HepG2 (cell line): Measurements from ENCODE around the gene CLEC3B. TPM values are rescaled to one million over a fixed set of nuclear protein-coding genes. Genes with fewer than 3 reads are reported as not detected.

Experiments used
- ATAC-seq: fragments of 200-7000 bp; cut with Tn5 transposase; 3 replicates; pipeline ENCODE4 v1.9.1; 2020; ENCODE audit warnings: mild to moderate bottlenecking, moderate library complexity
- BruUV-seq: library from RNA; stranded (reverse); fragments of 400-500 nt; replicated peaks from 2 replicates; lab custom pipeline; 2021; lab: Mats Ljungman, UMichigan
- CTCF ChIA-PET: fragments of 300-600 bp; formaldehyde crosslinking; extraction: SDS; loops from one replicate; lab custom pipeline; 2021; ENCODE audit warnings: low total read pairs, inconsistent platforms, low intra/inter-chr PET ratio; lab: Yijun Ruan, JAX
- POLR2A ChIA-PET: fragments of 350-600 bp; sonication (Branson Sonifier 250); formaldehyde crosslinking; loops from one replicate; lab custom pipeline; 2020; ENCODE audit warnings: antibody characterized with exemption, inconsistent platforms; lab: Yijun Ruan, JAX
- DNase-seq: peaks from one replicate; pipeline ENCODE4 v3.0.0-alpha.2; 2015; ENCODE audit warnings: low spot score
- FAIRE-seq: peaks from 3 replicates; lab custom pipeline; 2011; peaks lifted over from hg19 to GRCh38; lab: Jason Lieb, UNC
- H2AFZ ChIP-seq: one replicate; pipeline ENCODE4 v1.6.1; 2011; ENCODE audit warnings: low read length, inconsistent platforms
- H3K27ac ChIP-seq: fragments of 300-600 bp; 3 replicates; pipeline ENCODE4 v1.8.0; 2011; ENCODE audit warnings: mixed run types, mild to moderate bottlenecking, mixed read lengths, low read length, inconsistent platforms; ENCODE audit not compliant: insufficient read depth; ENCODE audit errors: extremely low read length
- H3K27me3 ChIP-seq, 2 experiments: fragments of 200-600 bp in 1 of 2; 2 replicates in 1 of 2; 3 replicates in 1 of 2; pipeline versions ENCODE4 v1.6.0 to v1.8.0; 2011; ENCODE audit warnings: low read length in 2 of 2, mild to moderate bottlenecking in 2 of 2, moderate library complexity in 2 of 2, inconsistent platforms in 1 of 2; ENCODE audit not compliant: insufficient read depth in 2 of 2, control insufficient read depth in 1 of 2
- H3K36me3 ChIP-seq, 2 experiments: fragments of 200-600 bp in 1 of 2; replicated peaks in 1 of 2; 2 replicates in 1 of 2; 3 replicates in 1 of 2; pipeline versions ENCODE4 v1.5.1 to v1.8.0; 2011; ENCODE audit warnings: low read length in 2 of 2, inconsistent platforms in 1 of 2; ENCODE audit not compliant: insufficient read depth in 2 of 2, control insufficient read depth in 1 of 2
- H3K4me1 ChIP-seq: 2 replicates; pipeline ENCODE4 v1.5.1; 2012; ENCODE audit warnings: low read length, inconsistent platforms; ENCODE audit not compliant: insufficient read depth
- H3K4me2 ChIP-seq: 2 replicates; pipeline ENCODE4 v1.6.0; 2011; ENCODE audit warnings: low read depth, low read length, inconsistent platforms
- H3K4me3 ChIP-seq, 3 experiments: fragments of 200-600 bp in 1 of 3; sonication (generic), shearing (Covaris generic) in 1 of 3; replicated peaks in 1 of 3; 2 replicates each; pipeline ENCODE4 v1.5.1; 2011 to 2016; ENCODE audit warnings: low read length in 3 of 3, inconsistent platforms in 2 of 3, low read depth in 2 of 3, mild to moderate bottlenecking in 2 of 3, control low read depth in 1 of 3, mixed read lengths in 1 of 3; ENCODE audit not compliant: insufficient read depth in 1 of 3
- H3K79me2 ChIP-seq: one replicate; pipeline ENCODE4 v1.6.1; 2011; ENCODE audit warnings: low read length, inconsistent platforms; ENCODE audit not compliant: insufficient read depth
- H3K9ac ChIP-seq: 2 replicates; pipeline ENCODE4 v1.6.0; 2011; ENCODE audit warnings: mild to moderate bottlenecking, low read depth, low read length, inconsistent platforms; ENCODE audit not compliant: insufficient read depth
- H3K9me3 ChIP-seq: 2 replicates; pipeline ENCODE4 v1.5.1; 2012; ENCODE audit warnings: mild to moderate bottlenecking, low read length
- H4K20me1 ChIP-seq: 2 replicates; pipeline ENCODE4 v1.6.0; 2011; ENCODE audit warnings: inconsistent platforms, mild to moderate bottlenecking, low read length, moderate library complexity; ENCODE audit not compliant: insufficient read depth
- ARID2 ChIP-seq: sonication (generic); formaldehyde crosslinking; IDR thresholded peaks from 2 replicates; pipeline ENCODE4 v1.8.1; 2022; ENCODE audit warnings: mild to moderate bottlenecking, missing genetic modification reagents, borderline replicate concordance
- DPF2 ChIP-seq: sonication (generic); formaldehyde crosslinking; IDR thresholded peaks from 2 replicates; pipeline ENCODE4 v1.4.0; 2020; ENCODE audit warnings: mild to moderate bottlenecking, low read depth, missing genetic modification reagents, borderline replicate concordance
- GTF2F1 ChIP-seq: fragments of 150-350 bp; IDR thresholded peaks from 2 replicates; pipeline ENCODE4 v1.6.1; 2014; ENCODE audit warnings: low read length
- ZSCAN29 ChIP-seq: sonication (generic); formaldehyde crosslinking; conservative IDR thresholded peaks from 2 replicates; pipeline ENCODE4 v1.4.0; 2020; ENCODE audit warnings: mild to moderate bottlenecking, missing genetic modification reagents
- WGBS: methylation state at CpG from one replicate; pipeline ENCODE4 v1.1.6; 2017; ENCODE audit warnings: low lambda C conversion rate; 5-methylcytosine and 5-hydroxymethylcytosine counted together
- in situ Hi-C: cut with HindIII; loops from 2 replicates; pipeline ENCODE4 v1.10.0; 2017; ENCODE audit warnings: low pct_unique_long_range_greater_than_20kb; ENCODE audit not compliant: extremely low pct_ligation_motif_present
- intact Hi-C: fragments of 100-400 bp; cut with micrococcal nuclease; formaldehyde crosslinking; loops from one replicate; pipeline ENCODE4 v1.10.0; 2022; ENCODE audit not compliant: unreplicated experiment
- polyA plus RNA-seq, 8 experiments: library from polyadenylated mRNA; depleted of rRNA in 3 of 8; stranded (reverse) in 7 of 8; unstranded in 1 of 8; fragments of >200 nt; fragmentation: Illumina TruSeq in 4 of 8; extraction: Trizol in 4 of 8; gene quantifications; 2 replicates each; pipeline versions ENCODE4 v1.2.1 to v1.2.3, GENCODE V29; 2011 to 2016; ENCODE audit warnings: low read depth in 4 of 8, missing spikeins in 1 of 8, mixed read lengths in 1 of 8; ENCODE audit not compliant: insufficient read depth in 1 of 8
- total RNA-seq, 5 experiments: library from RNA; depleted of rRNA; stranded (reverse); fragments of >200 nt; fragmentation: Illumina TruSeq; extraction: Trizol; gene quantifications; 2 replicates each; pipeline ENCODE4 v1.2.3, GENCODE V29; 2016; ENCODE audit warnings: low read depth in 1 of 5
- TF ChIP-seq, protein P1 (sequence below): sonication (generic); formaldehyde crosslinking; IDR thresholded peaks from 2 replicates; pipeline ENCODE4 v1.5.0; 2020; ENCODE audit warnings: mild to moderate bottlenecking, missing genetic modification reagents, borderline replicate concordance
- TF ChIP-seq, protein P2 (sequence below): sonication (generic); formaldehyde crosslinking; IDR thresholded peaks from 2 replicates; pipeline ENCODE4 v1.4.0; 2020; ENCODE audit warnings: missing genetic modification reagents, borderline replicate concordance
- TF ChIP-seq, protein P3 (sequence below): IDR thresholded peaks from 2 replicates; pipeline ENCODE4 v1.6.1; 2016; ENCODE audit warnings: low read depth, borderline replicate concordance

CLEC3B gene
- total and polyA plus RNA-seq, 2 of the 13 experiments (the other 11 are each of a cell fraction or from before 2014, with no cell fraction given): 0.07 TPM; not detected in 1

- TF ChIP-seq, protein P1, sequence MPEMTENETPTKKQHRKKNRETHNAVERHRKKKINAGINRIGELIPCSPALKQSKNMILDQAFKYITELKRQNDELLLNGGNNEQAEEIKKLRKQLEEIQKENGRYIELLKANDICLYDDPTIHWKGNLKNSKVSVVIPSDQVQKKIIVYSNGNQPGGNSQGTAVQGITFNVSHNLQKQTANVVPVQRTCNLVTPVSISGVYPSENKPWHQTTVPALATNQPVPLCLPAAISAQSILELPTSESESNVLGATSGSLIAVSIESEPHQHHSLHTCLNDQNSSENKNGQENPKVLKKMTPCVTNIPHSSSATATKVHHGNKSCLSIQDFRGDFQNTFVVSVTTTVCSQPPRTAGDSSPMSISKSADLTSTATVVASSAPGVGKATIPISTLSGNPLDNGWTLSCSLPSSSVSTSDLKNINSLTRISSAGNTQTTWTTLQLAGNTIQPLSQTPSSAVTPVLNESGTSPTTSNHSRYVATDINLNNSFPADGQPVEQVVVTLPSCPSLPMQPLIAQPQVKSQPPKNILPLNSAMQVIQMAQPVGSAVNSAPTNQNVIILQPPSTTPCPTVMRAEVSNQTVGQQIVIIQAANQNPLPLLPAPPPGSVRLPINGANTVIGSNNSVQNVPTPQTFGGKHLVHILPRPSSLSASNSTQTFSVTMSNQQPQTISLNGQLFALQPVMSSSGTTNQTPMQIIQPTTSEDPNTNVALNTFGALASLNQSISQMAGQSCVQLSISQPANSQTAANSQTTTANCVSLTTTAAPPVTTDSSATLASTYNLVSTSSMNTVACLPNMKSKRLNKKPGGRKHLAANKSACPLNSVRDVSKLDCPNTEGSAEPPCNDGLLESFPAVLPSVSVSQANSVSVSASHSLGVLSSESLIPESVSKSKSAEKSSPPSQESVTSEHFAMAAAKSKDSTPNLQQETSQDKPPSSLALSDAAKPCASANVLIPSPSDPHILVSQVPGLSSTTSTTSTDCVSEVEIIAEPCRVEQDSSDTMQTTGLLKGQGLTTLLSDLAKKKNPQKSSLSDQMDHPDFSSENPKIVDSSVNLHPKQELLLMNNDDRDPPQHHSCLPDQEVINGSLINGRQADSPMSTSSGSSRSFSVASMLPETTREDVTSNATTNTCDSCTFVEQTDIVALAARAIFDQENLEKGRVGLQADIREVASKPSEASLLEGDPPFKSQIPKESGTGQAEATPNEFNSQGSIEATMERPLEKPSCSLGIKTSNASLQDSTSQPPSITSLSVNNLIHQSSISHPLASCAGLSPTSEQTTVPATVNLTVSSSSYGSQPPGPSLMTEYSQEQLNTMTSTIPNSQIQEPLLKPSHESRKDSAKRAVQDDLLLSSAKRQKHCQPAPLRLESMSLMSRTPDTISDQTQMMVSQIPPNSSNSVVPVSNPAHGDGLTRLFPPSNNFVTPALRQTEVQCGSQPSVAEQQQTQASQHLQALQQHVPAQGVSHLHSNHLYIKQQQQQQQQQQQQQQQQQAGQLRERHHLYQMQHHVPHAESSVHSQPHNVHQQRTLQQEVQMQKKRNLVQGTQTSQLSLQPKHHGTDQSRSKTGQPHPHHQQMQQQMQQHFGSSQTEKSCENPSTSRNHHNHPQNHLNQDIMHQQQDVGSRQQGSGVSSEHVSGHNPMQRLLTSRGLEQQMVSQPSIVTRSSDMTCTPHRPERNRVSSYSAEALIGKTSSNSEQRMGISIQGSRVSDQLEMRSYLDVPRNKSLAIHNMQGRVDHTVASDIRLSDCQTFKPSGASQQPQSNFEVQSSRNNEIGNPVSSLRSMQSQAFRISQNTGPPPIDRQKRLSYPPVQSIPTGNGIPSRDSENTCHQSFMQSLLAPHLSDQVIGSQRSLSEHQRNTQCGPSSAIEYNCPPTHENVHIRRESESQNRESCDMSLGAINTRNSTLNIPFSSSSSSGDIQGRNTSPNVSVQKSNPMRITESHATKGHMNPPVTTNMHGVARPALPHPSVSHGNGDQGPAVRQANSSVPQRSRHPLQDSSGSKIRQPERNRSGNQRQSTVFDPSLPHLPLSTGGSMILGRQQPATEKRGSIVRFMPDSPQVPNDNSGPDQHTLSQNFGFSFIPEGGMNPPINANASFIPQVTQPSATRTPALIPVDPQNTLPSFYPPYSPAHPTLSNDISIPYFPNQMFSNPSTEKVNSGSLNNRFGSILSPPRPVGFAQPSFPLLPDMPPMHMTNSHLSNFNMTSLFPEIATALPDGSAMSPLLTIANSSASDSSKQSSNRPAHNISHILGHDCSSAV (CRISPR knock-in tag): no peak
Observed at GRCh38 chr3:45003406-45003805, 22.7 kb upstream of the CLEC3B start (continued).

GRCh38 chr3:45003859-45004258, 22.2 kb upstream of the CLEC3B start:
- Histone ChIP-seq H3K36me3 (peaks cover 29 to 76% of the 10 kb centered on the region in 2 experiments), H3K4me3 (no peak overlapping the region), H2AFZ (no peak overlapping the region), H3K9me3 (no peaks in the 10 kb centered on the region), H3K4me1 (peaks cover 12% of the 10 kb centered on the region)
- CTCF ChIA-PET: no interaction called here
- ATAC-seq: no peak
- POLR2A ChIA-PET: no interaction called here
- TF ChIP-seq ARID2 (CRISPR knock-in tag) (no peak), DPF2 (CRISPR knock-in tag) (no peak), ZSCAN29 (CRISPR knock-in tag) (no peak), GTF2F1 (no peak)
- TF ChIP-seq, protein P2, sequence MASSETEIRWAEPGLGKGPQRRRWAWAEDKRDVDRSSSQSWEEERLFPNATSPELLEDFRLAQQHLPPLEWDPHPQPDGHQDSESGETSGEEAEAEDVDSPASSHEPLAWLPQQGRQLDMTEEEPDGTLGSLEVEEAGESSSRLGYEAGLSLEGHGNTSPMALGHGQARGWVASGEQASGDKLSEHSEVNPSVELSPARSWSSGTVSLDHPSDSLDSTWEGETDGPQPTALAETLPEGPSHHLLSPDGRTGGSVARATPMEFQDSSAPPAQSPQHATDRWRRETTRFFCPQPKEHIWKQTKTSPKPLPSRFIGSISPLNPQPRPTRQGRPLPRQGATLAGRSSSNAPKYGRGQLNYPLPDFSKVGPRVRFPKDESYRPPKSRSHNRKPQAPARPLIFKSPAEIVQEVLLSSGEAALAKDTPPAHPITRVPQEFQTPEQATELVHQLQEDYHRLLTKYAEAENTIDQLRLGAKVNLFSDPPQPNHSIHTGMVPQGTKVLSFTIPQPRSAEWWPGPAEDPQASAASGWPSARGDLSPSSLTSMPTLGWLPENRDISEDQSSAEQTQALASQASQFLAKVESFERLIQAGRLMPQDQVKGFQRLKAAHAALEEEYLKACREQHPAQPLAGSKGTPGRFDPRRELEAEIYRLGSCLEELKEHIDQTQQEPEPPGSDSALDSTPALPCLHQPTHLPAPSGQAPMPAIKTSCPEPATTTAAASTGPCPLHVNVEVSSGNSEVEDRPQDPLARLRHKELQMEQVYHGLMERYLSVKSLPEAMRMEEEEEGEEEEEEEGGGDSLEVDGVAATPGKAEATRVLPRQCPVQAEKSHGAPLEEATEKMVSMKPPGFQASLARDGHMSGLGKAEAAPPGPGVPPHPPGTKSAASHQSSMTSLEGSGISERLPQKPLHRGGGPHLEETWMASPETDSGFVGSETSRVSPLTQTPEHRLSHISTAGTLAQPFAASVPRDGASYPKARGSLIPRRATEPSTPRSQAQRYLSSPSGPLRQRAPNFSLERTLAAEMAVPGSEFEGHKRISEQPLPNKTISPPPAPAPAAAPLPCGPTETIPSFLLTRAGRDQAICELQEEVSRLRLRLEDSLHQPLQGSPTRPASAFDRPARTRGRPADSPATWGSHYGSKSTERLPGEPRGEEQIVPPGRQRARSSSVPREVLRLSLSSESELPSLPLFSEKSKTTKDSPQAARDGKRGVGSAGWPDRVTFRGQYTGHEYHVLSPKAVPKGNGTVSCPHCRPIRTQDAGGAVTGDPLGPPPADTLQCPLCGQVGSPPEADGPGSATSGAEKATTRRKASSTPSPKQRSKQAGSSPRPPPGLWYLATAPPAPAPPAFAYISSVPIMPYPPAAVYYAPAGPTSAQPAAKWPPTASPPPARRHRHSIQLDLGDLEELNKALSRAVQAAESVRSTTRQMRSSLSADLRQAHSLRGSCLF (CRISPR knock-in tag): no peak
- TF ChIP-seq, protein P3, sequence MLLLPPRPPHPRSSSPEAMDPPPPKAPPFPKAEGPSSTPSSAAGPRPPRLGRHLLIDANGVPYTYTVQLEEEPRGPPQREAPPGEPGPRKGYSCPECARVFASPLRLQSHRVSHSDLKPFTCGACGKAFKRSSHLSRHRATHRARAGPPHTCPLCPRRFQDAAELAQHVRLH: no peak
- TF ChIP-seq, all 625 proteins: peak for 0
- DNase-seq (no peak), FAIRE-seq (no peak)
- in situ Hi-C loops: no loop called here
- WGBS: 94% methylated on average over 2 of the region's 2 CpGs
- no peaks in the 10 kb centered on the region for H4K20me1 ChIP-seq
- intact Hi-C loops: no loop called here
- no TSS peak for BruUV-seq
- no peaks in the 10 kb centered on the region for H3K27me3 ChIP-seq
- no peak overlapping the region for H3K27ac ChIP-seq
- H3K79me2 ChIP-seq: no peaks in the 10 kb centered on the region
- no peak overlapping the region for H3K4me2 ChIP-seq
- no peak overlapping the region for H3K9ac ChIP-seq
